Pons (tissue), 1 donor: ENCODE measurements around the gene NLRC5.
"Not testable (repeated sequence)": the region's sequence is repeated elsewhere in the genome, so short reads cannot be mapped to it uniquely, and the experiment has no call there.

Experiments
- DNase-seq: peaks from one replicate; pipeline ENCODE4 v3.0.0-alpha.2; 2016; ENCODE audit warnings: low spot score

NLRC5 gene

GRCh38 chr16:57053206-57053605, 63.8 kb downstream of the NLRC5 start:
- no peak for DNase-seq

- no peak for DNase-seq
Measured at GRCh38 chr16:57054338-57054737, 65.0 kb downstream of the NLRC5 start.

GRCh38 chr16:57054771-57055170, 65.4 kb downstream of the NLRC5 start:
- no peak for DNase-seq

GRCh38 chr16:57055671-57056070, 66.3 kb downstream of the NLRC5 start:
- DNase-seq: no peak

GRCh38 chr16:57058291-57058861, 69.0 kb downstream of the NLRC5 start:
- no peak for DNase-seq

GRCh38 chr16:57060323-57061083, 71.1 kb downstream of the NLRC5 start:
- DNase-seq: no peak

- no peak for DNase-seq
Measured at GRCh38 chr16:57061084-57061905, 71.9 kb downstream of the NLRC5 start.

GRCh38 chr16:57062329-57062728, 73.0 kb downstream of the NLRC5 start:
- no peak for DNase-seq

- DNase-seq: not testable (repeated sequence)
Measured at GRCh38 chr16:57063189-57063588, 73.8 kb downstream of the NLRC5 start.

GRCh38 chr16:57064995-57065394, 75.6 kb downstream of the NLRC5 start:
- DNase-seq: no peak

GRCh38 chr16:57066625-57067024, 77.3 kb downstream of the NLRC5 start:
- DNase-seq: no peak

- no peak for DNase-seq
Measured at GRCh38 chr16:57067347-57067746, 78.0 kb downstream of the NLRC5 start.

GRCh38 chr16:57069053-57069452, 79.7 kb downstream of the NLRC5 start:
- no peak for DNase-seq

- DNase-seq: no peak
Measured at GRCh38 chr16:57069635-57070370, 80.4 kb downstream of the NLRC5 start.

GRCh38 chr16:57070424-57070823, 81.1 kb downstream of the NLRC5 start:
- DNase-seq: no peak

GRCh38 chr16:57071081-57071732, 81.8 kb downstream of the NLRC5 start:
- not testable (repeated sequence) for DNase-seq

- DNase-seq: no peak
Measured at GRCh38 chr16:57071831-57072582, 82.7 kb downstream of the NLRC5 start.

- DNase-seq: no peak
Measured at GRCh38 chr16:57072616-57073275, 83.4 kb downstream of the NLRC5 start.

- no peak for DNase-seq
Measured at GRCh38 chr16:57077714-57078113, 88.4 kb downstream of the NLRC5 start.

GRCh38 chr16:57081744-57082143, 92.4 kb downstream of the NLRC5 start:
- DNase-seq: no peak
